GM12864 (cell line): Measurements from ENCODE around the gene ATIC.

Experiments
- DNase-seq: peaks from one replicate; pipeline ENCODE4 v3.0.0-alpha.2; 2011; ENCODE audit warnings: low read depth
- H3K4me3 ChIP-seq: 2 replicates; pipeline ENCODE4 v1.5.1; 2011; ENCODE audit warnings: mild to moderate bottlenecking, low read depth, low read length, control low read depth
- CTCF ChIP-seq: IDR thresholded peaks from 2 replicates; pipeline ENCODE4 v1.5.1; 2011; ENCODE audit warnings: low read depth, mild to moderate bottlenecking, moderate library complexity, low read length, control low read depth, inconsistent platforms; ENCODE audit errors: missing control alignments

Gene ATIC

GRCh38 chr2:215368493-215368809 lies 56.6 kb downstream of the ATIC start:
- no peak overlapping the region for H3K4me3 ChIP-seq
- TF ChIP-seq CTCF = no peak
- DNase-seq = no peak

GRCh38 chr2:215369181-215369760 lies 57.4 kb downstream of the ATIC start:
- no peak overlapping the region for H3K4me3 ChIP-seq
- no peak for TF ChIP-seq CTCF
- DNase-seq = no peak

GRCh38 chr2:215370112-215370965 lies 58.5 kb downstream of the ATIC start:
- DNase-seq = no peak
- TF ChIP-seq CTCF = no peak
- no peak overlapping the region for H3K4me3 ChIP-seq

GRCh38 chr2:215371915-215372897 lies 60.3 kb downstream of the ATIC start:
- H3K4me3 ChIP-seq = no peak overlapping the region
- TF ChIP-seq CTCF = no peak
- no peak for DNase-seq

GRCh38 chr2:215372968-215373649 lies 61.2 kb downstream of the ATIC start:
- no peak for TF ChIP-seq CTCF
- no peak for DNase-seq

GRCh38 chr2:215374002-215374401 lies 62.1 kb downstream of the ATIC start:
- DNase-seq = no peak

More at GRCh38 chr2:215372968-215373649, 61.2 kb downstream of the ATIC start:
- H3K4me3 ChIP-seq = no peak overlapping the region

More at GRCh38 chr2:215374002-215374401, 62.1 kb downstream of the ATIC start:
- TF ChIP-seq CTCF = no peak
- no peak overlapping the region for H3K4me3 ChIP-seq
